HL-60/S4 (cell line): ENCODE measurements around the gene AICDA.

ENCODE experiments used
- in situ Hi-C: fragments of 300-500 bp; cut with MboI; formaldehyde crosslinking; loops from 2 replicates; pipeline ENCODE4 v1.14.3; 2022; ENCODE audit warnings: low sequenced_read_pairs

The AICDA gene

GRCh38 chr12:8556531-8557097, 56.0 kb downstream of the AICDA start:
- in situ Hi-C loops: no loop called here

GRCh38 chr12:8554451-8555195, 58.0 kb downstream of the AICDA start:
- in situ Hi-C loops: no loop called here

- in situ Hi-C loops: no loop called here
Observed at GRCh38 chr12:8553088-8553627, 59.5 kb downstream of the AICDA start.
